Heart right ventricle (tissue), 16 donors: ENCODE results near the gene DGKE. TPM values are rescaled to one million over a fixed set of nuclear protein-coding genes. Genes with fewer than 3 reads are reported as not detected.

Experiments
- ATAC-seq, 8 donors: fragments of 200-7000 bp; cut with Tn5 transposase; one replicate each; pipeline ENCODE4 v1.9.1; 2020; ENCODE audit warnings: mild to moderate bottlenecking in 8 of 8, moderate library complexity in 8 of 8, moderate number of reproducible peaks in 1 of 8
- DNase-seq, 2 donors: peaks; one replicate each; pipeline ENCODE4 v3.0.0-alpha.2; 2020
- H3K27ac ChIP-seq, 10 donors: fragments of 200-600 bp; sonication (generic) in 2 of 10; one replicate each; pipeline versions ENCODE4 v1.5.0 to v1.8.0; 2020 to 2022; ENCODE audit warnings: mild to moderate bottlenecking in 3 of 10
- H3K27me3 ChIP-seq, 7 donors: fragments of 200-600 bp; one replicate each; pipeline ENCODE4 v1.8.0; 2021 to 2022; ENCODE audit warnings: mild to moderate bottlenecking in 2 of 7
- H3K36me3 ChIP-seq, 9 donors: fragments of 200-600 bp; sonication (generic) in 1 of 9; one replicate each; pipeline versions ENCODE4 v1.5.0 to v1.8.0; 2020 to 2022; ENCODE audit warnings: mild to moderate bottlenecking in 2 of 9
- H3K4me1 ChIP-seq, 9 donors: fragments of 200-600 bp; sonication (generic) in 1 of 9; one replicate each; pipeline versions ENCODE4 v1.5.0 to v1.8.0; 2020 to 2022; ENCODE audit warnings: mild to moderate bottlenecking in 4 of 9
- H3K4me3 ChIP-seq, 10 donors: fragments of 200-600 bp; sonication (generic) in 2 of 10; one replicate each; pipeline versions ENCODE4 v1.5.0 to v1.8.0; 2020 to 2022; ENCODE audit warnings: mild to moderate bottlenecking in 7 of 10, moderate library complexity in 2 of 10
- H3K9me3 ChIP-seq, 11 donors: fragments of 200-600 bp in 10 of 11; sonication (generic) in 2 of 11; one replicate each; pipeline versions ENCODE4 v1.5.0 to v1.8.0; 2013 to 2022; ENCODE audit warnings: mild to moderate bottlenecking in 2 of 11, control low read depth in 1 of 11, moderate library complexity in 1 of 11
- WGBS, 2 donors: extraction: QIAGEN DNeasy Blood & Tissue Kit; methylation state at CpG; one replicate each; pipeline ENCODE4 v1.1.7; 2013; ENCODE audit warnings: inconsistent platforms in 1 of 2; 5-methylcytosine and 5-hydroxymethylcytosine counted together
- intact Hi-C, 10 donors: fragments of 100-400 bp; cut with DNase I; formaldehyde crosslinking; loops; one replicate each; pipeline versions ENCODE4 v1.11.1 to v1.14.2; 2022
- polyA plus RNA-seq, 2 donors: library from polyadenylated mRNA; stranded (reverse); fragments of 200-250 nt; gene quantifications; one replicate each; pipeline ENCODE4 v1.2.3, GENCODE V29; 2013
- total RNA-seq, 10 donors: library from RNA; stranded (reverse); fragmentation: NEBNext Ultra II Directional in 3 of 10; extraction: Animal tissue kit (Norgen Biotek cat#: 25700) in 3 of 10; gene quantifications; one replicate each; pipeline versions ENCODE4 v1.2.1 to v1.2.4, GENCODE V29; 2021 to 2023
- TF ChIP-seq, protein P1 (sequence below), 9 donors: fragments of 200-600 bp; sonication (generic) in 2 of 9; IDR thresholded peaks; one replicate each; pipeline versions ENCODE4 v1.5.0 to v1.8.0; 2021 to 2022; ENCODE audit warnings: antibody characterized with exemption in 9 of 9, mild to moderate bottlenecking in 5 of 9, moderate library complexity in 1 of 9
- donor health status: Arrhythmogenic right ventricular cardiomyopathy.
- donor health status: ischemic (EF 13 %, LVEDD 7.1; RV severe dilation, severe dysfunction).
- donor health status: healthy with polysubstance abuse.
- donor health status: DM: no; HTN: yes; CAD: no.
- donor health status: DM: no; HTN: no; CAD: no.
- donor health status: ischemic (EF 25% LVEDD 6.9; RV normal size, moderate dysfunction).
- donor health status: ischemic (EF 25% LVEDD 5.7; RV mildly dilated, moderate dysfunction).
- donor health status: healthy.
- donor health status: DM: yes; HTN: yes; CAD: no.
- donor health status: Ischemic cardiomyopathy.
- donor health status: ischemic (EF 35%, LVEDD 5.7; RV mildly dilated, moderate dysfunction).
- donor health status: nonischemic (EF 11% LVEDD 7.7; RV severe dilation, severe dysfunction).
- donor health status: DM: yes; HTN: yes; CAD: no.
- donor health status: PGD.
- donor health status: ischemic (EF 29% LVEDD 5.4; RV normal size, mild dysfunction).
- donor health status: nonischemic (EF 23%, LVEDD 6.1; RV moderate dilation, normal function).

The DGKE gene
- total and polyA plus RNA-seq, 12 donors: 0.71 to 5.3 (median 2.7) TPM

DNA sequence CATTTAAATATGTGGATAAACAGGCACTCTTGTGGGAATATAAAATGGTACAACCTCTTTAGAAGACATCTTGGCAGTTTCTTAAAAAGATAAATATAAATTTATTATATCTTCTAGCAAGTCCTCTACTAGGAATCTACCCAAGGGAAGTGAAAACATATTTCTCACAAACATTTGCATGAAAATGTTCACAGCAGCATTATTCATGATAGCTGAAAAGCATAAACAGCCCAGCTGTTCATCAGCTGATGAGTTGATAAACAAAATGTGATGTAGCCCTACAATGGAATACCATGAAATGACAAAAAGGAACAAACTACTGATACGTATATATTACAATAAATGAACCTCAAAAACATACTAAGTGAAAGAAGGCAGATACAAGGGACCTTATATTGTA is 12.0 kb downstream of the DGKE start:
- Histone ChIP-seq H3K27me3 (no peaks in the 10 kb centered on the region), H3K4me1 (peaks cover 0 to 29% (median 6%) of the 10 kb centered on the region in 9 donors), H3K9me3 (no peaks in the 10 kb centered on the region), H3K27ac (no peak overlapping the region), H3K36me3 (peaks cover 0 to 64% (median 4%) of the 10 kb centered on the region in 9 donors), H3K4me3 (no peak overlapping the region)
- intact Hi-C loops: no loop called here
- ATAC-seq (no peak), DNase-seq (no peak)
- TF ChIP-seq, protein P1, sequence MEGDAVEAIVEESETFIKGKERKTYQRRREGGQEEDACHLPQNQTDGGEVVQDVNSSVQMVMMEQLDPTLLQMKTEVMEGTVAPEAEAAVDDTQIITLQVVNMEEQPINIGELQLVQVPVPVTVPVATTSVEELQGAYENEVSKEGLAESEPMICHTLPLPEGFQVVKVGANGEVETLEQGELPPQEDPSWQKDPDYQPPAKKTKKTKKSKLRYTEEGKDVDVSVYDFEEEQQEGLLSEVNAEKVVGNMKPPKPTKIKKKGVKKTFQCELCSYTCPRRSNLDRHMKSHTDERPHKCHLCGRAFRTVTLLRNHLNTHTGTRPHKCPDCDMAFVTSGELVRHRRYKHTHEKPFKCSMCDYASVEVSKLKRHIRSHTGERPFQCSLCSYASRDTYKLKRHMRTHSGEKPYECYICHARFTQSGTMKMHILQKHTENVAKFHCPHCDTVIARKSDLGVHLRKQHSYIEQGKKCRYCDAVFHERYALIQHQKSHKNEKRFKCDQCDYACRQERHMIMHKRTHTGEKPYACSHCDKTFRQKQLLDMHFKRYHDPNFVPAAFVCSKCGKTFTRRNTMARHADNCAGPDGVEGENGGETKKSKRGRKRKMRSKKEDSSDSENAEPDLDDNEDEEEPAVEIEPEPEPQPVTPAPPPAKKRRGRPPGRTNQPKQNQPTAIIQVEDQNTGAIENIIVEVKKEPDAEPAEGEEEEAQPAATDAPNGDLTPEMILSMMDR (IDR thresholded peaks at IDR 0.05): no peak
- WGBS, 2 donors: 99 to 100% methylated on average over 1 of the region's 1 CpG

DNA sequence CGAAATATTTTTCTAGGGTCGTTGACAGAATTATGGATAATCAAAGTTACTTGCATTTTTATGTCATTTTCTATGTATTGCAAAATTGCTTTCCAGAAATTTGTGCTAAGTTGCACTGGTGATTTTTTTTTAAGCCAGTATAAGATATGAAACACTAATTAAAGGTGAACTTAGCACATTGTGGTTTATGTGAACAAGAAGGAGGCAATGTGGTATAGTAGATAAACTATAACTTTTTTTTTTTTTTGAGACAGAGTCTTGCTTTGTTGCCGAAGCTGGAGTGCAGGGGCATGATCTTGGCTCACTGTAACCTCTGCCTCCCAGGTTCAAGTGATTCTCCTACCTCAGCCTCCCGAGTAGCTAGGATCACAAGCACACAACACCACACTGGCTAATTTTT is 13.2 kb downstream of the DGKE start:
- peaks cover 0 to 33% (median 9%) of the 10 kb centered on the region in 9 donors for H3K4me1 ChIP-seq
- 94 to 95% methylated on average over 4 of the region's 4 CpGs for WGBS, 2 donors
- no peak overlapping the region for H3K27ac ChIP-seq
- H3K27me3 ChIP-seq: no peaks in the 10 kb centered on the region
- intact Hi-C loops: no loop called here
- no peak for ATAC-seq
- H3K9me3 ChIP-seq: no peaks in the 10 kb centered on the region
- no peak for DNase-seq
- H3K4me3 ChIP-seq: no peak overlapping the region
- peaks cover 0 to 71% (median 4%) of the 10 kb centered on the region in 9 donors for H3K36me3 ChIP-seq
- TF ChIP-seq, protein P1 (IDR thresholded peaks at IDR 0.05): no peak

DNA sequence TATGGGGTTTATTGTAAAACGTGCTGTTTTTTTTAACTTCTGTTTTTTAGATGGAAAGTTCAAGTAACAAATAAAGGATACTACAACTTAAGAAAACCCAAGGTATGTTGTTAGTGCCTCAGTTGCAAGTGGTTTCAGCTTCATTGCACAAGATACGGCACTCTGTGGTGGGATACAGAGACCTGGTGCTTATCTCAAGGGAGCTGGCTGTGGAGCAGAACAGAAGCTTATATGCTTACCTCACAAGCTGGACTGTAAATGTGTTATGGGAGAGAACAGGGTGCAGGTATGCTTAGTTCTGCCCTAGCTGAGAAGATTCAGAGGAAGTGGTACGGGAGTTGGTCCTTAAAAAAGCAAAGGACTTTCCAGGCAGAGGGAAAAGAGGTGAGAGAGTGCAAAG is 15.2 kb downstream of the DGKE start:
- intact Hi-C loops: no loop called here
- 73 to 76% methylated on average over 3 of the region's 3 CpGs for WGBS, 2 donors
- no peak for DNase-seq
- no peaks in the 10 kb centered on the region for H3K27me3 ChIP-seq
- no peak for ATAC-seq
- H3K4me3 ChIP-seq: no peak overlapping the region
- H3K27ac ChIP-seq: no peak overlapping the region
- TF ChIP-seq, protein P1 (IDR thresholded peaks at IDR 0.05): no peak
- H3K36me3 ChIP-seq: peaks cover 0 to 66% (median 4%) of the 10 kb centered on the region in 9 donors
- H3K4me1 ChIP-seq: peaks cover 0 to 16% (median 4%) of the 10 kb centered on the region in 9 donors
- no peaks in the 10 kb centered on the region for H3K9me3 ChIP-seq

DNA sequence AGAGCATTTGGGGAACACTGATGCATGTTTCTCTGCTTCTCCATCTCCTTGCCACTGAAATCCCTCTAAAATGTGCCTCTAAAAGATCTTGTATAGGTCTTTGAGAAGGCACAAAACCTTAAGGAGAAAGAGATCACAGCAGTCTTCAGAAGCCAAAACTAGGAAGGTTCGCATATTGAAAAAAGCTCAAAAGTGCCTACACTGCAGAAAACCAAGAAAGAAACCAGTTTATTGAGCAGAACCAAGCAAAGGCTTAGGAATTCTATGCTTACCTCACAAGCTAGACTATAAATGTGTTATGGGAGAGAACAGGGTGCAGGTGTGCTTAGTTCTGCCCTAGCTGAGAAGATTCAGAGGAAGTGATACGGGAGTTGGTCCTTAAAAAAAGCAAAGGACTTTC is 16.6 kb downstream of the DGKE start:
- TF ChIP-seq, protein P1 (IDR thresholded peaks at IDR 0.05): no peak
- Histone ChIP-seq H3K9me3 (no peaks in the 10 kb centered on the region), H3K27ac (peak overlapping the region in 3 of 10 donors; percentile 13 to 63 (median 58)), H3K27me3 (no peaks in the 10 kb centered on the region), H3K4me1 (peaks cover 0 to 16% (median 4%) of the 10 kb centered on the region in 9 donors), H3K4me3 (no peak overlapping the region), H3K36me3 (peaks cover 0 to 74% (median 4%) of the 10 kb centered on the region in 9 donors)
- intact Hi-C loops: no loop called here
- 81 to 84% methylated on average over 2 of the region's 2 CpGs for WGBS, 2 donors
- no peak for DNase-seq
- no peak for ATAC-seq
